ENCODE data around the gene PDILT.

DNA sequence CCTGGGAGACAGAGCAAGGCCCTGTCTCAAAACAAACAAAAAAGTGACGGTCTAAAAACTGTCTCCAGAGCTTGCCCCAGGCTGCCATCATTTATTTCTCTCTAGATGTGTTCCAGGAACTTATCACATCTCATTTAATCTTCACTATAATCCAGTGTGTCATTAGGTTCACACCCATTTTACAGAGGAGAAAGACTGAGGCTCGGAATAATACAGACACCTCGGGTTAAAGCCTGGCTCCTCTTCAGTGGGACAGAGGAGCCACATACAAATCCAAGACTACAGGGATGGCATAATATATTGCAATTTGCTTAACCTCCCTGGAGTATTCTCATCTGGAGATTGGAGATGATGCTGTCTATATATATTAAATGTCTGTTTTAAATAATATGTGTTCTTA is 5.9 kb downstream of the PDILT start:
- TF ChIP-seq, protein P1, sequence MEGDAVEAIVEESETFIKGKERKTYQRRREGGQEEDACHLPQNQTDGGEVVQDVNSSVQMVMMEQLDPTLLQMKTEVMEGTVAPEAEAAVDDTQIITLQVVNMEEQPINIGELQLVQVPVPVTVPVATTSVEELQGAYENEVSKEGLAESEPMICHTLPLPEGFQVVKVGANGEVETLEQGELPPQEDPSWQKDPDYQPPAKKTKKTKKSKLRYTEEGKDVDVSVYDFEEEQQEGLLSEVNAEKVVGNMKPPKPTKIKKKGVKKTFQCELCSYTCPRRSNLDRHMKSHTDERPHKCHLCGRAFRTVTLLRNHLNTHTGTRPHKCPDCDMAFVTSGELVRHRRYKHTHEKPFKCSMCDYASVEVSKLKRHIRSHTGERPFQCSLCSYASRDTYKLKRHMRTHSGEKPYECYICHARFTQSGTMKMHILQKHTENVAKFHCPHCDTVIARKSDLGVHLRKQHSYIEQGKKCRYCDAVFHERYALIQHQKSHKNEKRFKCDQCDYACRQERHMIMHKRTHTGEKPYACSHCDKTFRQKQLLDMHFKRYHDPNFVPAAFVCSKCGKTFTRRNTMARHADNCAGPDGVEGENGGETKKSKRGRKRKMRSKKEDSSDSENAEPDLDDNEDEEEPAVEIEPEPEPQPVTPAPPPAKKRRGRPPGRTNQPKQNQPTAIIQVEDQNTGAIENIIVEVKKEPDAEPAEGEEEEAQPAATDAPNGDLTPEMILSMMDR (conservative IDR thresholded peaks at IDR 0.05; ENCODE audit: low read depth in 2 of 2), result no peak
- TF ChIP-seq POLR2AphosphoS5 (IDR thresholded peaks at IDR 0.05; ENCODE audit: low read depth) (no peak), EZH2 (IDR thresholded peaks at IDR 0.05; ENCODE audit: low read depth, unreplicated experiment) (no peak)
- TF ChIP-seq, protein P2, sequence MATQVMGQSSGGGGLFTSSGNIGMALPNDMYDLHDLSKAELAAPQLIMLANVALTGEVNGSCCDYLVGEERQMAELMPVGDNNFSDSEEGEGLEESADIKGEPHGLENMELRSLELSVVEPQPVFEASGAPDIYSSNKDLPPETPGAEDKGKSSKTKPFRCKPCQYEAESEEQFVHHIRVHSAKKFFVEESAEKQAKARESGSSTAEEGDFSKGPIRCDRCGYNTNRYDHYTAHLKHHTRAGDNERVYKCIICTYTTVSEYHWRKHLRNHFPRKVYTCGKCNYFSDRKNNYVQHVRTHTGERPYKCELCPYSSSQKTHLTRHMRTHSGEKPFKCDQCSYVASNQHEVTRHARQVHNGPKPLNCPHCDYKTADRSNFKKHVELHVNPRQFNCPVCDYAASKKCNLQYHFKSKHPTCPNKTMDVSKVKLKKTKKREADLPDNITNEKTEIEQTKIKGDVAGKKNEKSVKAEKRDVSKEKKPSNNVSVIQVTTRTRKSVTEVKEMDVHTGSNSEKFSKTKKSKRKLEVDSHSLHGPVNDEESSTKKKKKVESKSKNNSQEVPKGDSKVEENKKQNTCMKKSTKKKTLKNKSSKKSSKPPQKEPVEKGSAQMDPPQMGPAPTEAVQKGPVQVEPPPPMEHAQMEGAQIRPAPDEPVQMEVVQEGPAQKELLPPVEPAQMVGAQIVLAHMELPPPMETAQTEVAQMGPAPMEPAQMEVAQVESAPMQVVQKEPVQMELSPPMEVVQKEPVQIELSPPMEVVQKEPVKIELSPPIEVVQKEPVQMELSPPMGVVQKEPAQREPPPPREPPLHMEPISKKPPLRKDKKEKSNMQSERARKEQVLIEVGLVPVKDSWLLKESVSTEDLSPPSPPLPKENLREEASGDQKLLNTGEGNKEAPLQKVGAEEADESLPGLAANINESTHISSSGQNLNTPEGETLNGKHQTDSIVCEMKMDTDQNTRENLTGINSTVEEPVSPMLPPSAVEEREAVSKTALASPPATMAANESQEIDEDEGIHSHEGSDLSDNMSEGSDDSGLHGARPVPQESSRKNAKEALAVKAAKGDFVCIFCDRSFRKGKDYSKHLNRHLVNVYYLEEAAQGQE (IDR thresholded peaks at IDR 0.05; ENCODE audit: unreplicated experiment), result no peak
